HepG2 (cell line): Measurements from ENCODE around the gene RAP2A. TPM values are rescaled to one million over a fixed set of nuclear protein-coding genes. Genes with fewer than 3 reads are reported as not detected.

Source experiments
- BCL6 ChIP-seq: IDR thresholded peaks from 2 replicates; pipeline ENCODE4 v1.6.1; 2016; ENCODE audit warnings: missing genetic modification reagents, missing compliant biosample characterization
- XBP1 ChIP-seq: sonication (generic); formaldehyde crosslinking; IDR thresholded peaks from 2 replicates; pipeline ENCODE4 v1.5.0; 2020; ENCODE audit warnings: missing genetic modification reagents
- ZNF10 ChIP-seq: sonication (generic); formaldehyde crosslinking; IDR thresholded peaks from 2 replicates; pipeline ENCODE4 v1.4.0; 2020; ENCODE audit warnings: mild to moderate bottlenecking, low read depth, missing genetic modification reagents, borderline replicate concordance
- polyA plus RNA-seq, 8 experiments: library from polyadenylated mRNA; depleted of rRNA in 3 of 8; stranded (reverse) in 7 of 8; unstranded in 1 of 8; fragments of >200 nt; fragmentation: Illumina TruSeq in 4 of 8; extraction: Trizol in 4 of 8; gene quantifications; 2 replicates each; pipeline versions ENCODE4 v1.2.1 to v1.2.3, GENCODE V29; 2011 to 2016; ENCODE audit warnings: low read depth in 4 of 8, missing spikeins in 1 of 8, mixed read lengths in 1 of 8; ENCODE audit not compliant: insufficient read depth in 1 of 8
- total RNA-seq, 5 experiments: library from RNA; depleted of rRNA; stranded (reverse); fragments of >200 nt; fragmentation: Illumina TruSeq; extraction: Trizol; gene quantifications; 2 replicates each; pipeline ENCODE4 v1.2.3, GENCODE V29; 2016; ENCODE audit warnings: low read depth in 1 of 5
- TF ChIP-seq, protein P1 (sequence below): sonication (generic); formaldehyde crosslinking; IDR thresholded peaks from one replicate; pipeline ENCODE4 v1.5.1; 2020; ENCODE audit warnings: mild to moderate bottlenecking, missing genetic modification reagents; ENCODE audit errors: not compliant biosample characterization
- TF ChIP-seq, protein P2 (sequence below): sonication (generic); formaldehyde crosslinking; IDR thresholded peaks from 2 replicates; pipeline ENCODE4 v1.5.0; 2020; ENCODE audit warnings: missing genetic modification reagents, mild to moderate bottlenecking, borderline replicate concordance
- TF ChIP-seq, protein P3 (sequence below): IDR thresholded peaks from 2 replicates; pipeline ENCODE4 v1.6.1; 2016; ENCODE audit warnings: mild to moderate bottlenecking, missing biosample characterization, missing genetic modification reagents
- TF ChIP-seq, protein P4 (sequence below): sonication (generic); formaldehyde crosslinking; IDR thresholded peaks from 2 replicates; pipeline ENCODE4 v1.8.1; 2023; ENCODE audit warnings: mild to moderate bottlenecking, inconsistent platforms, moderate library complexity, missing genetic modification reagents, borderline replicate concordance
- TF ChIP-seq, protein P5 (sequence below): sonication (generic); formaldehyde crosslinking; IDR thresholded peaks from 2 replicates; pipeline ENCODE4 v1.5.0; 2020; ENCODE audit warnings: missing genetic modification reagents
- TF ChIP-seq, protein P6 (sequence below), 2 experiments: sonication (generic) in 1 of 2; formaldehyde crosslinking in 1 of 2; IDR thresholded peaks; 2 replicates each; pipeline versions ENCODE4 v1.6.1 to v1.9.0; 2014 to 2022; ENCODE audit warnings: antibody characterized with exemption in 1 of 2, borderline replicate concordance in 1 of 2, inconsistent platforms in 1 of 2, low read depth in 1 of 2, missing genetic modification reagents in 1 of 2

RAP2A gene
- total and polyA plus RNA-seq, 2 of the 13 experiments (the other 11 are each of a cell fraction or from before 2014, with no cell fraction given), result 9.9 to 23.1 TPM

DNA sequence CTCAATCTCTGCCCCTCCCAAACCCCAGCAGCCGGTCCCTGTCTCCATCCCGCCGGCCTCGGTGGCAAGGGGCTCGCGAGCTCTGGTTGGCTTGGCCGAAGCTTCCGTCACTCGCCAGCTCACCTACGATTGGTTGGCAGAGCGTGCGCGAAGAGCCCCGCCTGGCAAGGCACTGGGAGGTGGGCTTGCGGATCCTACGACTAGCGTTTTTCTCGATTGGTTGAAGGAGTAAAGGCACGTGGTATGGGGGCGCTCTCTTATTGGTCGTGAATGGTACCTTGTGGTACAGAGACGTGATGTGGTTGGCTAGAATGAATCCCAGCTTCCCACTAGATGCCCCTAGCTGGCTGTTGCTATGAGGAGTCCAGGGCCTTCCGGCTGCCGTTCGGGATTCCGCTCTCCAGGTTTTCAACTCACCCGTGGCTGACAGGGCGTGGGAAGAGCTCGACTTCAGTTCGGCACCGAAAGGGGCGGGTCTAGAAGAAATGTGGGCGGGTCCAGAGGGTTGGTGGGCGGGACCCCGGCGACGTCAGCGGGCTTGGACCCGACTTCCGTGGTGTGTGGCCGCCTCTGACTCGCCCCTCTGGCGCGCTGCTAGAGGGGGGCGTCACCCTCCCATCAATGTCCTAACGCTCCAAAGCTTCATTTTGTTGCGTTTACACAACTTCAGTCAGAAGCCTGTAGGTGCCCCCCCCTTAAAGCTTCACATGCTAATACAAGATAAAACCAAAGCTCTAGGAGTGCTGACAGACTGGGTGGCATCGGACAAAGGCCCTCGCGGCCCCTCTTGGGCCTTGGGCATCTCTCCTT lies 847 bp upstream of the RAP2A start (continued):
- TF ChIP-seq, protein P1, sequence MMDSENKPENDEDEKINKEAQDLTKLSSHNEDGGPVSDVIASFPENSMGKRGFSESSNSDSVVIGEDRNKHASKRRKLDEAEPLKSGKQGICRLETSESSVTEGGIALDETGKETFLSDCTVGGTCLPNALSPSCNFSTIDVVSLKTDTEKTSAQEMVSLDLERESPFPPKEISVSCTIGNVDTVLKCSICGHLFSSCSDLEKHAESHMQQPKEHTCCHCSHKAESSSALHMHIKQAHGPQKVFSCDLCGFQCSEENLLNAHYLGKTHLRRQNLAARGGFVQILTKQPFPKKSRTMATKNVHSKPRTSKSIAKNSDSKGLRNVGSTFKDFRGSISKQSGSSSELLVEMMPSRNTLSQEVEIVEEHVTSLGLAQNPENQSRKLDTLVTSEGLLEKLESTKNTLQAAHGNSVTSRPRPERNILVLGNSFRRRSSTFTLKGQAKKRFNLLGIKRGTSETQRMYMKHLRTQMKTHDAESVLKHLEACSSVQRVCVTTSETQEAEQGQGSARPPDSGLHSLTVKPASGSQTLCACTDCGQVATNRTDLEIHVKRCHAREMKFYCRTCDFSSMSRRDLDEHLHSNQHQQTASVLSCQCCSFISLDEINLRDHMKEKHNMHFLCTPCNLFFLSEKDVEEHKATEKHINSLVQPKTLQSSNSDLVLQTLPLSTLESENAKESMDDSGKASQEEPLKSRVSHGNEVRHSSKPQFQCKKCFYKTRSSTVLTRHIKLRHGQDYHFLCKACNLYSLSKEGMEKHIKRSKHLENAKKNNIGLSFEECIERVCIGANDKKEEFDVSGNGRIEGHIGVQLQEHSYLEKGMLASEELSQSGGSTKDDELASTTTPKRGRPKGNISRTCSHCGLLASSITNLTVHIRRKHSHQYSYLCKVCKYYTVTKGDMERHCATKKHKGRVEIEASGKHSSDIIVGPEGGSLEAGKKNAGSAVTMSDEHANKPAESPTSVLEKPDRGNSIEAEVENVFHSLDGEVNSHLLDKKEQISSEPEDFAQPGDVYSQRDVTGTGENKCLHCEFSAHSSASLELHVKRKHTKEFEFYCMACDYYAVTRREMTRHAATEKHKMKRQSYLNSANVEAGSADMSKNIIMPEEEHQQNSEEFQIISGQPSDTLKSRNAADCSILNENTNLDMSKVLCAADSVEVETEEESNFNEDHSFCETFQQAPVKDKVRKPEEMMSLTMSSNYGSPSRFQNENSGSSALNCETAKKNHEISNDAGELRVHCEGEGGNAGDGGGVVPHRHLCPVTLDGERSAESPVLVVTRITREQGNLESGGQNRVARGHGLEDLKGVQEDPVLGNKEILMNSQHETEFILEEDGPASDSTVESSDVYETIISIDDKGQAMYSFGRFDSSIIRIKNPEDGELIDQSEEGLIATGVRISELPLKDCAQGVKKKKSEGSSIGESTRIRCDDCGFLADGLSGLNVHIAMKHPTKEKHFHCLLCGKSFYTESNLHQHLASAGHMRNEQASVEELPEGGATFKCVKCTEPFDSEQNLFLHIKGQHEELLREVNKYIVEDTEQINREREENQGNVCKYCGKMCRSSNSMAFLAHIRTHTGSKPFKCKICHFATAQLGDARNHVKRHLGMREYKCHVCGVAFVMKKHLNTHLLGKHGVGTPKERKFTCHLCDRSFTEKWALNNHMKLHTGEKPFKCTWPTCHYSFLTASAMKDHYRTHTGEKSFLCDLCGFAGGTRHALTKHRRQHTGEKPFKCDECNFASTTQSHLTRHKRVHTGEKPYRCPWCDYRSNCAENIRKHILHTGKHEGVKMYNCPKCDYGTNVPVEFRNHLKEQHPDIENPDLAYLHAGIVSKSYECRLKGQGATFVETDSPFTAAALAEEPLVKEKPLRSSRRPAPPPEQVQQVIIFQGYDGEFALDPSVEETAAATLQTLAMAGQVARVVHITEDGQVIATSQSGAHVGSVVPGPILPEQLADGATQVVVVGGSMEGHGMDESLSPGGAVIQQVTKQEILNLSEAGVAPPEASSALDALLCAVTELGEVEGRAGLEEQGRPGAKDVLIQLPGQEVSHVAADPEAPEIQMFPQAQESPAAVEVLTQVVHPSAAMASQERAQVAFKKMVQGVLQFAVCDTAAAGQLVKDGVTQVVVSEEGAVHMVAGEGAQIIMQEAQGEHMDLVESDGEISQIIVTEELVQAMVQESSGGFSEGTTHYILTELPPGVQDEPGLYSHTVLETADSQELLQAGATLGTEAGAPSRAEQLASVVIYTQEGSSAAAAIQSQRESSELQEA (CRISPR knock-in tag), result peak; percentile 56
- TF ChIP-seq, protein P2, sequence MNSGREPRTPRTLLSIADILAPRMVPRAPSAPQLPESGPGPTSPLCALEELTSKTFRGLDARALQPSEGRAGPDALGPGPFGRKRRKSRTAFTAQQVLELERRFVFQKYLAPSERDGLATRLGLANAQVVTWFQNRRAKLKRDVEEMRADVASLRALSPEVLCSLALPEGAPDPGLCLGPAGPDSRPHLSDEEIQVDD (CRISPR knock-in tag), result no peak; the same call in 1 of the 2 replicates
- TF ChIP-seq, protein P3, sequence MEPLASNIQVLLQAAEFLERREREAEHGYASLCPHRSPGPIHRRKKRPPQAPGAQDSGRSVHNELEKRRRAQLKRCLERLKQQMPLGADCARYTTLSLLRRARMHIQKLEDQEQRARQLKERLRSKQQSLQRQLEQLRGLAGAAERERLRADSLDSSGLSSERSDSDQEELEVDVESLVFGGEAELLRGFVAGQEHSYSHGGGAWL (CRISPR knock-in tag), result no peak
- TF ChIP-seq ZNF10 (CRISPR knock-in tag) (no peak), BCL6 (CRISPR knock-in tag) (0 out of 2 replicates have a peak, but pooled peaks have one; percentile 6), XBP1 (CRISPR knock-in tag) (no peak)
- TF ChIP-seq, protein P4, sequence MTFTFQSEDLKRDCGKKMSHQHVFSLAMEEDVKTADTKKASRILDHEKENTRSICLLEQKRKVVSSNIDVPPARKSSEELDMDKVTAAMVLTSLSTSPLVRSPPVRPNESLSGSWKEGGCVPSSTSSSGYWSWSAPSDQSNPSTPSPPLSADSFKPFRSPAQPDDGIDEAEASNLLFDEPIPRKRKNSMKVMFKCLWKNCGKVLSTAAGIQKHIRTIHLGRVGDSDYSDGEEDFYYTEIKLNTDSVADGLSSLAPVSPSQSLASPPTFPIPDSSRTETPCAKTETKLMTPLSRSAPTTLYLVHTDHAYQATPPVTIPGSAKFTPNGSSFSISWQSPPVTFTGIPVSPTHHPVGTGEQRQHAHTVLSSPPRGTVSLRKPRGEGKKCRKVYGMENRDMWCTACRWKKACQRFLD, result no peak
- TF ChIP-seq, protein P5, sequence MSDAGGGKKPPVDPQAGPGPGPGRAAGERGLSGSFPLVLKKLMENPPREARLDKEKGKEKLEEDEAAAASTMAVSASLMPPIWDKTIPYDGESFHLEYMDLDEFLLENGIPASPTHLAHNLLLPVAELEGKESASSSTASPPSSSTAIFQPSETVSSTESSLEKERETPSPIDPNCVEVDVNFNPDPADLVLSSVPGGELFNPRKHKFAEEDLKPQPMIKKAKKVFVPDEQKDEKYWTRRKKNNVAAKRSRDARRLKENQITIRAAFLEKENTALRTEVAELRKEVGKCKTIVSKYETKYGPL, result no peak
- TF ChIP-seq, protein P6, sequence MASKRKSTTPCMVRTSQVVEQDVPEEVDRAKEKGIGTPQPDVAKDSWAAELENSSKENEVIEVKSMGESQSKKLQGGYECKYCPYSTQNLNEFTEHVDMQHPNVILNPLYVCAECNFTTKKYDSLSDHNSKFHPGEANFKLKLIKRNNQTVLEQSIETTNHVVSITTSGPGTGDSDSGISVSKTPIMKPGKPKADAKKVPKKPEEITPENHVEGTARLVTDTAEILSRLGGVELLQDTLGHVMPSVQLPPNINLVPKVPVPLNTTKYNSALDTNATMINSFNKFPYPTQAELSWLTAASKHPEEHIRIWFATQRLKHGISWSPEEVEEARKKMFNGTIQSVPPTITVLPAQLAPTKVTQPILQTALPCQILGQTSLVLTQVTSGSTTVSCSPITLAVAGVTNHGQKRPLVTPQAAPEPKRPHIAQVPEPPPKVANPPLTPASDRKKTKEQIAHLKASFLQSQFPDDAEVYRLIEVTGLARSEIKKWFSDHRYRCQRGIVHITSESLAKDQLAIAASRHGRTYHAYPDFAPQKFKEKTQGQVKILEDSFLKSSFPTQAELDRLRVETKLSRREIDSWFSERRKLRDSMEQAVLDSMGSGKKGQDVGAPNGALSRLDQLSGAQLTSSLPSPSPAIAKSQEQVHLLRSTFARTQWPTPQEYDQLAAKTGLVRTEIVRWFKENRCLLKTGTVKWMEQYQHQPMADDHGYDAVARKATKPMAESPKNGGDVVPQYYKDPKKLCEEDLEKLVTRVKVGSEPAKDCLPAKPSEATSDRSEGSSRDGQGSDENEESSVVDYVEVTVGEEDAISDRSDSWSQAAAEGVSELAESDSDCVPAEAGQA (IDR thresholded peaks at IDR 0.05; ENCODE audit: low read depth), result peak; percentile 29; the same call in 1 of the 2 replicates
- TF ChIP-seq, protein P6 (CRISPR knock-in tag; IDR thresholded peaks at IDR 0.05; ENCODE audit: borderline replicate concordance), result no peak
